Hepatocyte (in vitro differentiated cells): ENCODE data around the gene C21orf91. TPM values are rescaled to one million over a fixed set of nuclear protein-coding genes. Genes with fewer than 3 reads are reported as not detected.

Source experiments
- DNase-seq: peaks from one replicate; pipeline ENCODE4 v3.0.0-alpha.2; 2016; ENCODE audit warnings: low spot score
- H2AFZ ChIP-seq: fragments of 200-600 bp; sonication (generic); 2 replicates; pipeline ENCODE4 v1.6.0; 2016; ENCODE audit warnings: antibody characterized with exemption, mild to moderate bottlenecking
- H3K27ac ChIP-seq: fragments of 200-600 bp; sonication (generic); 2 replicates; pipeline ENCODE4 v1.5.1; 2016; ENCODE audit warnings: mild to moderate bottlenecking
- H3K27me3 ChIP-seq: fragments of 200-600 bp; sonication (generic); 2 replicates; pipeline ENCODE4 v1.6.1; 2016
- H3K36me3 ChIP-seq: fragments of 200-600 bp; sonication (generic); replicated peaks from 2 replicates; pipeline ENCODE4 v1.5.1; 2016; ENCODE audit warnings: low read depth; ENCODE audit not compliant: insufficient read depth
- H3K4me1 ChIP-seq: fragments of 200-600 bp; sonication (generic); 2 replicates; pipeline ENCODE4 v1.5.1; 2016; ENCODE audit warnings: mild to moderate bottlenecking, moderate library complexity; ENCODE audit not compliant: insufficient read depth
- H3K4me2 ChIP-seq: fragments of 200-600 bp; sonication (generic); 2 replicates; pipeline ENCODE4 v1.6.0; 2016
- H3K4me3 ChIP-seq: fragments of 200-600 bp; sonication (generic); 2 replicates; pipeline ENCODE4 v1.5.1; 2016; ENCODE audit warnings: mild to moderate bottlenecking
- H3K79me2 ChIP-seq: fragments of 200-600 bp; sonication (generic); 2 replicates; pipeline ENCODE4 v1.6.0; 2017; ENCODE audit warnings: mild to moderate bottlenecking
- H3K9me2 ChIP-seq: fragments of 200-600 bp; sonication (generic); replicated peaks from 2 replicates; pipeline ENCODE4 v1.6.0; 2017; ENCODE audit warnings: mild to moderate bottlenecking; ENCODE audit not compliant: insufficient read depth
- H3K9me3 ChIP-seq: fragments of 200-600 bp; sonication (generic); 2 replicates; pipeline ENCODE4 v1.5.1; 2016; ENCODE audit warnings: low read depth, mild to moderate bottlenecking
- H4K20me1 ChIP-seq: fragments of 200-600 bp; sonication (generic); 2 replicates; pipeline ENCODE4 v1.6.0; 2016; ENCODE audit warnings: mild to moderate bottlenecking; ENCODE audit not compliant: insufficient read depth, poor library complexity, severe bottlenecking
- EZH2 ChIP-seq: fragments of 200-600 bp; sonication (generic); IDR thresholded peaks from 2 replicates; pipeline ENCODE4 v1.6.1; 2016; ENCODE audit warnings: antibody characterized with exemption, mild to moderate bottlenecking, borderline replicate concordance
- EZH2phosphoT487 ChIP-seq: fragments of 200-600 bp; sonication (generic); IDR thresholded peaks from one replicate; pipeline ENCODE4 v1.6.1; 2018; ENCODE audit warnings: antibody characterized with exemption, mild to moderate bottlenecking, low read depth, moderate library complexity; ENCODE audit not compliant: unreplicated experiment, severe bottlenecking
- WGBS: methylation state at CpG from one replicate; pipeline ENCODE4 v1.1.6; 2016; ENCODE audit warnings: low lambda C conversion rate; ENCODE audit errors: missing lambda C conversion rate; 5-methylcytosine and 5-hydroxymethylcytosine counted together
- polyA plus RNA-seq: library from polyadenylated mRNA; unstranded; fragments of >200 nt; fragmentation: Nextera tagmentation; extraction: Ambion mirVana; gene quantifications from 2 replicates; pipeline ENCODE4 v1.2.1, GENCODE V29; 2016
- total RNA-seq: library from RNA; depleted of rRNA; stranded (reverse); fragments of >200 nt; gene quantifications from 2 replicates; pipeline ENCODE4 v1.2.3, GENCODE V29; 2014
- TF ChIP-seq, protein P1 (sequence below): fragments of 200-600 bp; sonication (generic); IDR thresholded peaks from 2 replicates; pipeline ENCODE4 v1.5.1; 2016; ENCODE audit warnings: antibody characterized with exemption, mild to moderate bottlenecking; ENCODE audit not compliant: poor library complexity

C21orf91 gene
- total and polyA plus RNA-seq, 2 experiments from 2014 or later, result 3.9 to 11.1 TPM

DNA sequence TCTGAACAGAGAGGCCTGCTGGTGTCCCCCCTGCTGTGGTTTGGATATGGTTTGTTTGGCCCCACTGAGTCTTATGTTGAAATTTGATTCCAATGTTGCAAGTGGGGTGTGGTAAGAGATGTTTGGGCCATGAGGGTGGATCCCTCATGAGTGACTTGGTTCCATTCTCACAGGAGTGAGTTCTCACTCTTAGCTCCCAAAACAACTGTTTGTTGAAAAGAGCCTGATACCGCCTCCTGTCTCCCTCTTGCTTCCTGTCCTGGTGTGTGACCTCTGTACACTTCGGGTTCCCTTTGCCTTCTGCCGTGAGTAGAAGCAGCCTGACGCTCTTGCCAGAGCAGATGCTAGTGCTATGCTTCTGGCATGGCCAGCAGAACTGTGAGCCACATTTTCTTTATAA is 60.5 kb downstream of the C21orf91 start:
- no peaks in the 10 kb centered on the region for H3K9me3 ChIP-seq
- no peaks in the 10 kb centered on the region for H3K79me2 ChIP-seq
- no peaks in the 10 kb centered on the region for H3K36me3 ChIP-seq
- no peak overlapping the region for H2AFZ ChIP-seq
- no peaks in the 10 kb centered on the region for H3K27me3 ChIP-seq
- no peak overlapping the region for H3K4me2 ChIP-seq
- 84% methylated on average over 4 of the region's 4 CpGs for WGBS
- H3K4me1 ChIP-seq, result no peaks in the 10 kb centered on the region
- no peak overlapping the region for H3K4me3 ChIP-seq
- H3K9me2 ChIP-seq, result no peaks in the 10 kb centered on the region
- no peaks in the 10 kb centered on the region for H4K20me1 ChIP-seq
- no peak for TF ChIP-seq EZH2
- TF ChIP-seq, protein P1, sequence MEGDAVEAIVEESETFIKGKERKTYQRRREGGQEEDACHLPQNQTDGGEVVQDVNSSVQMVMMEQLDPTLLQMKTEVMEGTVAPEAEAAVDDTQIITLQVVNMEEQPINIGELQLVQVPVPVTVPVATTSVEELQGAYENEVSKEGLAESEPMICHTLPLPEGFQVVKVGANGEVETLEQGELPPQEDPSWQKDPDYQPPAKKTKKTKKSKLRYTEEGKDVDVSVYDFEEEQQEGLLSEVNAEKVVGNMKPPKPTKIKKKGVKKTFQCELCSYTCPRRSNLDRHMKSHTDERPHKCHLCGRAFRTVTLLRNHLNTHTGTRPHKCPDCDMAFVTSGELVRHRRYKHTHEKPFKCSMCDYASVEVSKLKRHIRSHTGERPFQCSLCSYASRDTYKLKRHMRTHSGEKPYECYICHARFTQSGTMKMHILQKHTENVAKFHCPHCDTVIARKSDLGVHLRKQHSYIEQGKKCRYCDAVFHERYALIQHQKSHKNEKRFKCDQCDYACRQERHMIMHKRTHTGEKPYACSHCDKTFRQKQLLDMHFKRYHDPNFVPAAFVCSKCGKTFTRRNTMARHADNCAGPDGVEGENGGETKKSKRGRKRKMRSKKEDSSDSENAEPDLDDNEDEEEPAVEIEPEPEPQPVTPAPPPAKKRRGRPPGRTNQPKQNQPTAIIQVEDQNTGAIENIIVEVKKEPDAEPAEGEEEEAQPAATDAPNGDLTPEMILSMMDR, result no peak
- TF ChIP-seq EZH2phosphoT487, result no peak
- H3K27ac ChIP-seq, result no peak overlapping the region
- DNase-seq, result no peak

DNA sequence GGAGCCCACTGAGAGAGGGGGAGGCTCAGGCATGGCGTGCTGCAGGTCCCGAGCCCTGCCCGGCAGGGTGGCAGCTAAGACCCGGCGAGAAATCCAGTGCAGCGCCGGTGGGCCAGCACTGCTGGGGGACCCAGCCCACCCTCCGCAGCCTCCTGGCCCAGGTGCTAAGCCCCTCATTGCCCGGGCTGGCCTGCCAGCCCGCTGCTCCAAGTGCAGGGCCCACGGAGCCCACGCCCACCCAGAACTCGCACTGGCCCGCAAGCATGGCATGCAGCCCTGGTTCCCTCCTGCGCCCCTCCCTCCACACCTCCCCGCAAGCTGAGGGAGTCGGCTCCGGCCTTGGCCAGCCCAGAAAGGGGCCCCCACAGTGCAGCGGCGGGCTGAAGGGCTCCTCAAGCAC is 61.5 kb downstream of the C21orf91 start:
- Histone ChIP-seq H3K4me1 (no peaks in the 10 kb centered on the region), H3K4me3 (no peak overlapping the region), H3K27ac (no peak overlapping the region), H3K27me3 (no peaks in the 10 kb centered on the region), H4K20me1 (no peaks in the 10 kb centered on the region), H3K9me2 (no peaks in the 10 kb centered on the region), H3K9me3 (no peaks in the 10 kb centered on the region), H2AFZ (no peak overlapping the region), H3K79me2 (no peaks in the 10 kb centered on the region), H3K36me3 (no peaks in the 10 kb centered on the region), H3K4me2 (no peak overlapping the region)
- TF ChIP-seq, protein P1, result no peak
- TF ChIP-seq EZH2, result no peak
- TF ChIP-seq EZH2phosphoT487, result no peak
- DNase-seq, result no peak
- WGBS, result 89% methylated on average over 12 of the region's 20 CpGs

DNA sequence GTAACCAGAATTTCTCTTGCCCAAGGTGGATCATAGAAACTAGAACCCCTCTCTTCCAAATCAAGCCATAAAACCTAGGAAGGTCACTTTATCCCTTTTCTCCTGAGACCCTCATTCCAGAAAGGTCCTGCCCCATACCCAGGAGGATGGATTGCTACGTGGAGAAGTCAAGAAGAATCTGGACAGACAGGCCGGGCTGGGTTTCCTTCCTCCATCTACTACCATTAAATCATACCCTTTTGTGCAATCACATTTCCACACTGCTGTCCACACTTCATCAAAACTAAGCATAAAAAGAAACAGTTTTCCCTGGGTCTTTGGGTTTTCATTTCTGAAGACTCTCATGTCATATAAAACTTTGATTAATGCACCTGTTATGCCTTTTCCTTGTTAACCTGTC is 65.4 kb downstream of the C21orf91 start:
- WGBS, result 74% methylated on average over 2 of the region's 2 CpGs
- TF ChIP-seq, protein P1, result no peak
- TF ChIP-seq EZH2, result no peak
- TF ChIP-seq EZH2phosphoT487, result no peak
- H3K9me2 ChIP-seq, result no peaks in the 10 kb centered on the region
- H3K27me3 ChIP-seq, result no peaks in the 10 kb centered on the region
- H4K20me1 ChIP-seq, result no peaks in the 10 kb centered on the region
- H3K27ac ChIP-seq, result no peak overlapping the region
- no peaks in the 10 kb centered on the region for H3K36me3 ChIP-seq
- no peak overlapping the region for H3K4me2 ChIP-seq
- no peak overlapping the region for H3K4me3 ChIP-seq
- H3K9me3 ChIP-seq, result no peaks in the 10 kb centered on the region
- no peak overlapping the region for H2AFZ ChIP-seq
- H3K4me1 ChIP-seq, result no peaks in the 10 kb centered on the region
- no peak for DNase-seq
- H3K79me2 ChIP-seq, result no peaks in the 10 kb centered on the region

DNA sequence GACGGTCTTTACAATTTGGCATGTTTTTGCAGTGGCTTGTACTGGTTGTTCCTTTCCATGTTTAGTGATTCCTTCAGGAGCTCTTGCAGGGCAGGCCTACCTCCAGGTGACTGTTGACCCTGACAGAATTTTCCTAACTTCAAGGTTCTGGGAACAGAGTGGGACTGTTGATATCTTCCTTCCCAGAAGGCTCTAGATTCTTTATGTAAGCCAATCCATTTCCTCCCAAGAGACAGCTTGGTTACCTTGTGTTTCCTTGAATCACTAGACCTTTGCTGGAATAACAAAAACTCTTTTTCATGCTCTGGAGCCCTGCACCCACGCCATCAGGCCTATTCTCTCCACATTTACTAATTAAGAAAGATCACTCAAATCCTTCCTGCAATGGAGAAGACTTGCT is 67.0 kb downstream of the C21orf91 start:
- no peak for TF ChIP-seq EZH2phosphoT487
- no peak for TF ChIP-seq EZH2
- TF ChIP-seq, protein P1, result no peak
- Histone ChIP-seq H3K79me2 (no peaks in the 10 kb centered on the region), H3K27me3 (no peaks in the 10 kb centered on the region), H3K9me2 (no peaks in the 10 kb centered on the region), H3K4me2 (no peak overlapping the region), H3K9me3 (no peaks in the 10 kb centered on the region), H3K36me3 (no peaks in the 10 kb centered on the region), H4K20me1 (no peaks in the 10 kb centered on the region), H3K4me1 (no peaks in the 10 kb centered on the region), H3K27ac (no peak overlapping the region), H2AFZ (no peak overlapping the region), H3K4me3 (no peak overlapping the region)
- WGBS, result 84% methylated on average over 2 of the region's 2 CpGs
- DNase-seq, result no peak
